HepG2 (cell line): Measurements from ENCODE around the gene CCDC183. TPM values are rescaled to one million over a fixed set of nuclear protein-coding genes. Genes with fewer than 3 reads are reported as not detected.

Experiments
- CC2D1A ChIP-seq: sonication (generic); formaldehyde crosslinking; IDR thresholded peaks from 2 replicates; pipeline ENCODE4 v1.8.1; 2023; ENCODE audit warnings: mild to moderate bottlenecking, missing genetic modification reagents
- ELF4 ChIP-seq: sonication (generic); formaldehyde crosslinking; IDR thresholded peaks from 2 replicates; pipeline ENCODE4 v1.5.0; 2020; ENCODE audit warnings: missing genetic modification reagents, mild to moderate bottlenecking, moderate library complexity, borderline replicate concordance
- ELK4 ChIP-seq: sonication (generic); formaldehyde crosslinking; IDR thresholded peaks from 2 replicates; pipeline ENCODE4 v1.9.0; 2021; ENCODE audit warnings: missing genetic modification reagents, borderline replicate concordance
- HDAC1 ChIP-seq: sonication (generic); formaldehyde crosslinking; IDR thresholded peaks from 2 replicates; pipeline ENCODE4 v1.5.1; 2020; ENCODE audit warnings: mild to moderate bottlenecking, missing genetic modification reagents
- HIC2 ChIP-seq: sonication (generic); formaldehyde crosslinking; IDR thresholded peaks from 2 replicates; pipeline ENCODE4 v1.9.0; 2022; ENCODE audit warnings: low read depth, missing genetic modification reagents
- HMG20B ChIP-seq: conservative IDR thresholded peaks from 2 replicates; pipeline ENCODE4 v1.6.1; 2016; ENCODE audit warnings: missing genetic modification reagents, missing compliant biosample characterization
- MAFF ChIP-seq: IDR thresholded peaks from 2 replicates; pipeline ENCODE4 v1.6.1; 2011; ENCODE audit warnings: low read depth, low read length, improper control_type of control experiment
- MATR3 ChIP-seq: sonication (generic); formaldehyde crosslinking; IDR thresholded peaks from 2 replicates; pipeline ENCODE4 v1.4.0; 2020; ENCODE audit warnings: missing genetic modification reagents
- NFE2L1 ChIP-seq: sonication (generic); formaldehyde crosslinking; IDR thresholded peaks from 2 replicates; pipeline ENCODE4 v1.4.0; 2020; ENCODE audit warnings: missing genetic modification reagents, mild to moderate bottlenecking, borderline replicate concordance
- PBX3 ChIP-seq: sonication (generic); formaldehyde crosslinking; IDR thresholded peaks from 2 replicates; pipeline ENCODE4 v1.8.1; 2023; ENCODE audit warnings: missing genetic modification reagents, inconsistent platforms, borderline replicate concordance
- RBFOX2 ChIP-seq: fragments of 200-400 bp; formaldehyde crosslinking; IDR thresholded peaks from 2 replicates; pipeline ENCODE4 v1.6.1; 2017; ENCODE audit warnings: low read depth, mild to moderate bottlenecking, low read length
- SOX6 ChIP-seq, 2 experiments: fragments of 450-650 bp in 1 of 2; sonication (generic) in 1 of 2; formaldehyde crosslinking in 1 of 2; IDR thresholded peaks; 2 replicates each; pipeline versions ENCODE4 v1.4.0 to v1.6.1; 2017 to 2020; ENCODE audit warnings: antibody characterized with exemption in 1 of 2, mild to moderate bottlenecking in 1 of 2, missing genetic modification reagents in 1 of 2
- ZNF564 ChIP-seq: sonication (generic); formaldehyde crosslinking; IDR thresholded peaks from 2 replicates; pipeline ENCODE4 v1.8.1; 2023; ENCODE audit warnings: mild to moderate bottlenecking, missing genetic modification reagents
- ZNF724P ChIP-seq: sonication (generic); formaldehyde crosslinking; IDR thresholded peaks from 2 replicates; pipeline ENCODE4 v1.8.0; 2022; ENCODE audit warnings: missing genetic modification reagents, borderline replicate concordance
- ZSCAN20 ChIP-seq: sonication (generic); formaldehyde crosslinking; IDR thresholded peaks from 2 replicates; pipeline ENCODE4 v1.4.0; 2020; ENCODE audit warnings: missing genetic modification reagents, mild to moderate bottlenecking, borderline replicate concordance
- ZSCAN29 ChIP-seq: sonication (generic); formaldehyde crosslinking; conservative IDR thresholded peaks from 2 replicates; pipeline ENCODE4 v1.4.0; 2020; ENCODE audit warnings: mild to moderate bottlenecking, missing genetic modification reagents
- polyA plus RNA-seq, 8 experiments: library from polyadenylated mRNA; depleted of rRNA in 3 of 8; stranded (reverse) in 7 of 8; unstranded in 1 of 8; fragments of >200 nt; fragmentation: Illumina TruSeq in 4 of 8; extraction: Trizol in 4 of 8; gene quantifications; 2 replicates each; pipeline versions ENCODE4 v1.2.1 to v1.2.3, GENCODE V29; 2011 to 2016; ENCODE audit warnings: low read depth in 4 of 8, missing spikeins in 1 of 8, mixed read lengths in 1 of 8; ENCODE audit not compliant: insufficient read depth in 1 of 8
- total RNA-seq, 5 experiments: library from RNA; depleted of rRNA; stranded (reverse); fragments of >200 nt; fragmentation: Illumina TruSeq; extraction: Trizol; gene quantifications; 2 replicates each; pipeline ENCODE4 v1.2.3, GENCODE V29; 2016; ENCODE audit warnings: low read depth in 1 of 5
- TF ChIP-seq, protein P1 (sequence below): sonication (generic); formaldehyde crosslinking; conservative IDR thresholded peaks from 2 replicates; pipeline ENCODE4 v1.4.0; 2020; ENCODE audit warnings: missing genetic modification reagents
- TF ChIP-seq, protein P2 (sequence below): sonication (generic); formaldehyde crosslinking; IDR thresholded peaks from 2 replicates; pipeline ENCODE4 v1.5.0; 2020; ENCODE audit warnings: missing genetic modification reagents

Gene CCDC183
- total and polyA plus RNA-seq, 2 of the 13 experiments (the other 11 are each of a cell fraction or from before 2014, with no cell fraction given), result 5.0 to 66.4 TPM

DNA sequence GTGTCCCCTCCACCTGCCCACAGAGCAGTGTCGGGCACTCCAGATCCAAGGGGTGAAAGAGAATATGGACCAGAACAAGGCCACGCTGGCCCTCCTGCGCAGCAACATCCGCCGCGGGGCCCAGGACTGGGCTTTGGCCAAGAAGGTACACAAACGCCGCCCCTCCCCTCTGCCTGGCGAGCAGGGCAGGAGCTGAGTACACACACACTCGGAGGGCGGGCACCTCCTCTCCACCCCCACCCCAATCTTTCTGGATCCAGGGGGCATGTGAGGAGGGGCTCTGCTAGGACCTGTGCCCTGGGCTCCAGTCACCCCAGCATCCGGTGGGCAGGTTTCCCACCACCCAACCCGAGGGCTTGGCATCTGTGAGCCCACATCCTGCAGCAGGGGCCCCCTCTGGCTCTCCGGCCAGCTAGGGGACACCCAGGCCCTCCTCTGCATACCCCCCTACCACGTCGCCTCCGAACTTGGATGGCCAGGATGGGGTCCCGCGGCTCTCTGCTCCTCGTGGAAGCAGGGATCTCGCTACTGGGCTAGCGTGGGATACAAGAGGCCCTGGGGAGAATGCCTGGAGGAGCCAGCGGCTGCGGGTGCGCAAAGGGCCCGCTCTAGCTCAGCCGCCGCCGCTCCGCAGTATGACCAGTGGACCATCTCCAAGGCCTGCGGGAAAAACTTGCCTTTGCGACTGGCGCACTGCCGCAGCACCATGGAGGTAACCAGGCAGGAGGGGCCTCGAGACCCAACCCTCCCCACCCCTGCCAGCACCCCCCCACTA lies 3.1 kb downstream of the CCDC183 start (continued):
- 0 out of 2 replicates have a peak, but pooled peaks have one; percentile 4 for TF ChIP-seq ZNF564 (CRISPR knock-in tag)
- no peak for TF ChIP-seq ELK4 (CRISPR knock-in tag)
- no peak for TF ChIP-seq SOX6 (IDR thresholded peaks at IDR 0.05)
- peak; percentile 65 for TF ChIP-seq SOX6 (CRISPR knock-in tag; IDR thresholded peaks at IDR 0.05)
- no peak for TF ChIP-seq HMG20B
- TF ChIP-seq MATR3 (CRISPR knock-in tag), result no peak
- no peak; the same call in 1 of the 2 replicates for TF ChIP-seq NFE2L1 (CRISPR knock-in tag)
- TF ChIP-seq, protein P1, sequence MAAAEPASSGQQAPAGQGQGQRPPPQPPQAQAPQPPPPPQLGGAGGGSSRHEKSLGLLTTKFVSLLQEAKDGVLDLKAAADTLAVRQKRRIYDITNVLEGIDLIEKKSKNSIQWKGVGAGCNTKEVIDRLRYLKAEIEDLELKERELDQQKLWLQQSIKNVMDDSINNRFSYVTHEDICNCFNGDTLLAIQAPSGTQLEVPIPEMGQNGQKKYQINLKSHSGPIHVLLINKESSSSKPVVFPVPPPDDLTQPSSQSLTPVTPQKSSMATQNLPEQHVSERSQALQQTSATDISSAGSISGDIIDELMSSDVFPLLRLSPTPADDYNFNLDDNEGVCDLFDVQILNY (CRISPR knock-in tag), result no peak
- no peak for TF ChIP-seq ELF4 (CRISPR knock-in tag)
- peak; percentile 71; the same call in 1 of the 2 replicates for TF ChIP-seq ZSCAN29 (CRISPR knock-in tag)
- no peak for TF ChIP-seq ZSCAN20
- peak; percentile 69; the same call in 1 of the 2 replicates for TF ChIP-seq HDAC1 (CRISPR knock-in tag)
- TF ChIP-seq CC2D1A (CRISPR knock-in tag), result 0 out of 2 replicates have a peak, but pooled peaks have one; percentile 65
- TF ChIP-seq ZNF724P (CRISPR knock-in tag), result no peak
- no peak for TF ChIP-seq MAFF
- TF ChIP-seq, protein P2, sequence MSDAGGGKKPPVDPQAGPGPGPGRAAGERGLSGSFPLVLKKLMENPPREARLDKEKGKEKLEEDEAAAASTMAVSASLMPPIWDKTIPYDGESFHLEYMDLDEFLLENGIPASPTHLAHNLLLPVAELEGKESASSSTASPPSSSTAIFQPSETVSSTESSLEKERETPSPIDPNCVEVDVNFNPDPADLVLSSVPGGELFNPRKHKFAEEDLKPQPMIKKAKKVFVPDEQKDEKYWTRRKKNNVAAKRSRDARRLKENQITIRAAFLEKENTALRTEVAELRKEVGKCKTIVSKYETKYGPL (CRISPR knock-in tag), result 0 out of 2 replicates have a peak, but pooled peaks have one; percentile 11
- TF ChIP-seq RBFOX2, result peak; percentile 93
- no peak for TF ChIP-seq PBX3 (CRISPR knock-in tag)
- TF ChIP-seq HIC2 (CRISPR knock-in tag), result peak; percentile 98
